Raji (cell line): ENCODE results near the gene ACTG2.

Experiments used
- POLR2A ChIP-seq: IDR thresholded peaks from 2 replicates; pipeline ENCODE4 v1.6.1; 2011; ENCODE audit warnings: low read depth, low read length, control low read depth; ENCODE audit not compliant: insufficient read depth

The ACTG2 gene

DNA sequence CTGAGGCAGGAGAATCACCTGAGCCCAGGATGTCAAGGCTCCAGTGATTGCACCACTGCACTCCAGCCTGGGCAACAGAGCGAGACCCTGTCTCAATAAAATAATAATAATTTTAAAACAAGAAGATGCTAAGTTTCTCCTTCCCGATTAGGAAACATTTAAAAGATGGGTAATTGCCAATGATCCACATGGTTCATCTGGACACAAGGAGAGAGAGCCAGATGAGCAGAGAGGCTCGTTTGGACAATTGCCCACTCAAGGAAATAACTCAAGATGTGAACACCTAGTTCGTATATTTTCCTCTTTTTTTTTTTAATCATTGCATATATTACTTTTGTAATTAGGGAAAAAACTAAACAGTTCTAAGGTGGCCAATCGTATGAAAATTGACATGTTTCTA is 3.6 kb upstream of the ACTG2 start:
- no peak for TF ChIP-seq POLR2A

DNA sequence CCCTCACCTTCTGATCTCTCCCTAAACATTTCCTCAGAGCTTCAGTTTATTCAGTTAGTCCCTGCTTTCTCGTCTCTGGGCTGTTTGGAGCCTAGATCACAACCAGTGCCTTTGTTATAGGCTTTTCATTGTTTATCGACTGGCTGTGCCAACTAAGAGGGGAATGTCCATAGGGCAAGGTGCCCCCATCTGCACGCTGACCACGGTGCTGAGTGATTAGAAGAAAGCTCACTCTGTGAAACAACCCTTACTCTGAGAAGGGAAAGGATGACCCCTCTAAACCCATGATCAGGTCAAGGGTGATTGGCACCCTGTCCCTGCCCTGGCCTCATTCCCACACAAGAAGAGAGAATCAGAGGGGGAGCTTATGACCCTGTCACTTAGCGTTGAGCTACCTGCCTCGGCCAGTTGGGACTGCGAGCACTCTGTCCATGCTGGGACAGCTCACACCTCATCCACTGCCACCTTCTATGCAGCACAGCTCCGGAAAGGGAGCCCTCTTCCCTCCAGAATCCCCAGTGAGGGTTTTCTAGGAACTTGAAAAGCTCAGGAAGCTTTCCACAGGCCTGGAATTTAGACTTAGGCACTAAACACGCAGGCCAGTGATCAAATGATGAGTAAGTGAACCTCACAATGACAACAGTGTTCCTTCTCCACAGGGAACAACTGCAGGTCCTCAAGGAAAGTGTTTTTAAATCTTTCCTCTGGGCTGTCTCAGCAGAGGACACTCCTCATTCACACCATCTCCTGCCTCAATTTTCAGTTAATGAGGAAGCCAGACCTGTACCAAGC is 2.3 kb upstream of the ACTG2 start:
- TF ChIP-seq POLR2A = no peak

DNA sequence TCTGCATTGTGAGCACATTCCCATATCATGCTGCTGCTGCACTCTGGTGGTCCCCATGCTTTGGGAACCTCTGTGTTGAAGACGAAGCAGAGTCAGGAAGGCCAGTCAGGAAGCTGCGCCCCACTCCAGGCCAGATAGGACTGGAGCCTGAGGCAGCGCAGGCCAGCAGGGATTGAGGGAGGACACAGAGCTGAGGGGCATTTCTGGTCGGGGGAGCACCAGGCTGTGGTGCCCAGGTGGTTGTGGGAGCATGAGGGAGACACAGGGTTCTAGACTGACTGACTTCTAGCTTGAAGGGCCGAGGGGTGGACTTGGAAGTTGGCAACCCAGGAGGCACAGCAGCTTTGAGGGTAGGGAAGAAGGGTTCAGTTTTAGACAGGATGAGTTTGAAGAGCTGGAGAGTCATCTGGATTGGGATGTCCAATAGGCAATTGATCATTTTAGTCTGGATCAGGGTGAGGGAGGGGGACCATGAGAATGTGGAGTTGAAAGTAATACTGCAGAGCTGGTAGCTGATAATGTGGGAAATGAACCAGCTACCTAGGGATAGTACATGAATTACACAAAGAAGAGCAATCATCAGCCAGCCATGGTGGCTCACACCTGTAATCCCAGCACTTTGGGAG is 1.4 kb upstream of the ACTG2 start:
- no peak for TF ChIP-seq POLR2A

DNA sequence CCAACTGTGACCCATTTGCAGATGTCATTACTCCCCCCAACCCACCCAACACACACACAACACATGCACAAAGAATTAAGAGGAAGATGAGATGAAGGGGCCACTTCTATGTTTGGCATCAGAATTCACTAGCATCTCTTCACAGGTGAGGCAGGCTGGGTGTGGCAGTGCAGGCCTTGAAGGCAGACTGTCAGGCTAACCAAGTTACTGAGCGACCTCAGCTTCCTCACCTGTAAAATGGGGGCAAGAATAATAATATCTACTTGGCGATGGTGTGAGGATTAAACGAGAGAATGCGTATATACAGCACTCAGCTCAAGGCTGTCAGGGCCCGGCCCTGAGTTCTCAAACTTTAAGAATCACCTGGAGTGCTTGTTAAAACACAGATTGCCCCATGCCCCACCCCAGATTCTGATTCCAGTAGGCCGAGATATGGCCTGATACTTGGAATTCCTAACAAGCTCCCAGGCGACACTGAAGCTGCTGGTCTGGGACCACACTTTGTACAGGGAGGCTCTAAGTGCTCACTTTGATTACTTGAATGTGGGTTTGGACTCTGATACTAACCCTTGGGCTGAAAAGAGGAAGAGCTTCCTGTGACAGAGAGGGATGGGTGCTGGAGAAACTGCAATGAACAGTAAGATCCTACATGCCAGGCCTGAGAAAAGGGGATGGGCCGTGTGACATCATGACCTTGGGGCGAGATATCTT is 1.1 kb downstream of the ACTG2 start:
- no peak for TF ChIP-seq POLR2A

DNA sequence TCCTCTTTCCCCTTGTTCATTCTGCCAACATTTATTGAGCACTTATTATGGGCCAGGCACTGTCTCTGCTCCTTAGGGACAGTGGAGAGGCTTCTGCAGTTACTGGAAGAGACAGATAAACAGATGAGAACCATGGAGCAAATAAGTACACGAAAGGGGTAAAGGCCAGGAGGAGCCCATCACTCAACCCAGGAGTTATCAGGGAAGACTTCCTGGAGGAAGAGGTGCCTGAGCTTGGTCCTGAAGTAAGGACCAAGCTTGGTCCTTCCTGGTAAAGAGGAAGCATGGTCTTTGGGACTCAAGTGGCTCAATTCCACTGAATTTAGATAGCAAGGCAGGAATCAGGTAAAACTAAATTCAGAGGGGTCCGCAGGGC is 1.7 kb downstream of the ACTG2 start:
- TF ChIP-seq POLR2A = no peak

DNA sequence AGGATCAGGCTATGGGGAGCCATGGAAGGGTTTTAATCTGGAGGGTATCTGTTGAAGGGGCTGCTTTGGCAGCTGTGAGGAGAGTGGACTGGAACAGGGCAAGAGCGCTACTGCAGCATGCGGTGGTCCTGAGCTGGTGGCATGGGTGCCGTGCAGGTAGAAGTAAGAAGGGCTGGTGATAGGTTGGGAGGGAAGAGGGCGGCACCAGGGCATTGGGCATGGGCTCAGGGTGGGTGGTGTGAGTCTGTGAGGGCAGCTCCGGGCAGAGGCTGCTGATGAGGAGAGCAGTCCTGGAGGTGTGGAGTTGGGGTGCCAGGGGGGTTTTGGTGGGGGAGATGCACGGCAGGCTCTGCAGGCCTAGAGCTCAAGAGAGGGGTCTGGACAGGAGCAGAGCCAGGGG is 2.1 kb downstream of the ACTG2 start:
- TF ChIP-seq POLR2A = no peak

DNA sequence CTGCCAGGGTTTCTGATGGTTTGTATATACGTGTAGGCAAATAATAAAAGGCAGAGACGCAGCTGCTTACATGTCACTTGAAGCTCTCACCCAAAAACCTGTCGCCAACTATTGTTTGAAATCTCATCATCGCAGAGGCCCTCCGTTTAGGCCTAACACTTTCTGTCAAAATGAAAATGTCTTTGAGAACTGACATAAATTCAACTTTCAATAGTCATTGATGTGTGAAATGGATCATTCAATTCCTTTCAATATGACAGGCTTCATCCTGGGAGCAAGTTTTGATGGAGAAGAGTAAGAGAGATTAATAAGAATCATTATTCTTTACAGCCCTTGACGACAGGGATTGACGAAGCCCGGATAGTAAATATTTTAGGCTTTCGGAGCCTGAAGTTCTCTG is 2.7 kb downstream of the ACTG2 start:
- TF ChIP-seq POLR2A = no peak

DNA sequence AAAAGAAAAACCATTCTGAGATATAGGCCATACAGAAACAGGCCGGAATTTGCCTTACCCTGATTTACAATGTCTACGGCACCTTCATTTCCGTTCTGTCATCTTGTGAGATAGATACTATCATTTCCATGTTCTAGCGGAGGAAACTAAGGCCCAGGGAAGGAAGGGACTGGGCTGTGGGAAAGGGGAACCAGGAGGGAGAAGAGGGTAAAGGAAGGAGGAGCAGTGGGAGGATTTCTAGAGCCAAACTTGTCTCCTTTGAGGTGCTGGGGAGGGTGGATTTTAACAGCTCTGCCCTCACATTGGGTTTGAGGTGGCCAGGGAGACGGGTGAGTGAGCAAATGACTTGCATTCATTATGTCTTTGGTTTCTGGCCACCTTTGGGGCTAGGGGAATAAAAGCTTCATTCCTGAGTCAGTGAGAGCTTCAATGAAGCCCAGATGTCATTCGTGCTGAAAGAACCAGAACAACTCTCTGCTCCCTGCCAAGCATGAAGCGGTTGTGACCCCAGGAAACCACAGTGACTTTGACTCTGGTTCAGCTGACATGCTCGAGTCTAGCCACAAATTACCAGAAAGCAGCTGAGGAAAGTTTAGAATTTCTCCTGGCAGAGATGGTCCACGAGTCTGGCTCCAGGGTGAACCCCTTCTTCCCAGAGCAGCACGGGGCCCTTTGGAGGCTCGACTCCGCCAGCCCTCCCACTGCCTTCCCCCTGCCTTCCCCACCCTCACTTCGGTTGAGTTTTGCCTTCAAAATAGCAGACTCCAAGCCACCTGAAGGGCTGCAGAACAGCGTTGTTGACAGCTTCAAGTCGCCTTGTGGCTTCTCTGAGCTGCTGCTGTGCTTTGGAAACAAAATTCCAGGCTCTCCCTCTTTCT is 3.8 kb downstream of the ACTG2 start:
- TF ChIP-seq POLR2A = no peak

DNA sequence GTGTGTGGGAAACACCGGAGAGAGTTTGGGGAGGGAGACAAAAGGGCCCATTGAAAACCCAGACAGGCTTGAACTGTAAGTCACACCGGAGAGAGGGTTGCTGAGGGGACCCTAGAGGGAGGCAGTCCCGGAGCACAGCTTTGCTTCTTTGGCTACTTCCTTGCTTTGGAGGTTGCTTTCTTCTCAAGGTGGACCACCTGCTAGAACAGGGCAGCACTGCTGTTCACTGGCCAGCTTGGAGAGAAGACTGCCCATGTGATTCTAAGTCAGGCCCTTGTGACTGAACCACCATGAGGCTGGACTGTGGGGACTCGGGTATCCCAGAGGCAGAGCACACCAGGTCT is 4.4 kb downstream of the ACTG2 start:
- no peak for TF ChIP-seq POLR2A

DNA sequence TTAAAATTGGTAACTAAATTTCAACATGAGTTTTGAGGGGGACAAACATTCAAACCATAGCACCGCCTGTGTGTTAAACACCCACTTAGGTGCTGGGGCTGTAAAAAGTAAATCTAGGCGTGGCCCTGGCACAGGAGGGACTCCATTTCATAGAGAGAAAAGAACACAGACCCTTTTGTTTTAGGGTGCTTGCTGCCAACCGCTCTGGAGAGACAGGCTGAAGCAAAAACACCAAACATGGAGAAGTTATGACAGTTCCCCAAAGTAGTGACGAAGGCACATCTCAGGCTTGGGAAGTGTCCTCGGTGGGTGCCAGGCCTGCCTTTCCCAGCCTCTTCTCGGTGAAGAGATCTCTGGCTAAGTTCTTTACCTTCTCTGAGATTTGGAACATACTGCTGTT is 5.1 kb downstream of the ACTG2 start:
- TF ChIP-seq POLR2A = no peak

DNA sequence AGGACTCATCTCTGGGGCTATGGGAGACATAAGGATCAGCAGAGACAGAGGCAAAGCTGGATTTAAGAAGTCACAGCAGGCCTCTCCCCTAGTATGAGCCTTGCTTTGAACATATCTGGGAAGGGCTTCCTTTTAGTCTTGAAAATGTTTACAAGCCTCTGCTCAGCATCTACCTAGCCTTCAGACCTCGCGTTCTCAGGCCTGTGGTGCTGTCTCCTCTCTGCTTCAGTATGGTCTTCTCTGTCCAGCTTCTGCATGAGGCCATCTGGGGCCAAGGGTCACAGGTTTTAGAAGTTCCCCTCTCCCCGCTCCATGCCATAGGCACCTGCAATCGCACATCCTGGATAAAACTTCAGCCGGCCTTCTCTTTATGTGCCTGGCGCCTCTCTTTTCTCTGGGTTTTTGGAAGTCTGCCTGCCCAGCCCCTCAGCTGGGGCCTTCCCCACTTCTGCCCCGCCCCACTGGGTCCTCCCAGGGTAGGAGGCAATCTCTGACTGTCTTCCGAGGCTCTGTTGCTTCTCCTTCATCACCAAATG is 7.1 kb downstream of the ACTG2 start:
- TF ChIP-seq POLR2A = no peak

DNA sequence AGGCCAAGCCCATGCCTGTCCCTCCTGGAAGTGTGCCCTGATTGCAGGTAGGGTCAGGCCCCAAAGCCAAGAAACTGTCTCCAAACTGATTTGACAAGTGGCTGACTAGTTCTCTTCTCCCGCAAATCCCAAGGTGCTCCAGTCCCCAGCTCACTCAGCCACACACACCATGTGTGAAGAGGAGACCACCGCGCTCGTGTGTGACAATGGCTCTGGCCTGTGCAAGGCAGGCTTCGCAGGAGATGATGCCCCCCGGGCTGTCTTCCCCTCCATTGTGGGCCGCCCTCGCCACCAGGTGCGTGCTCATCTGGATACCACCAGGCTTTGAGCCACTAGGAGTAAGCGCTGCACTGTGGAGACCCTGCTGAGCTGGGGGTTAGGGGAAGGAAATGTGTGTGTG is 8.3 kb downstream of the ACTG2 start:
- TF ChIP-seq POLR2A = no peak

DNA sequence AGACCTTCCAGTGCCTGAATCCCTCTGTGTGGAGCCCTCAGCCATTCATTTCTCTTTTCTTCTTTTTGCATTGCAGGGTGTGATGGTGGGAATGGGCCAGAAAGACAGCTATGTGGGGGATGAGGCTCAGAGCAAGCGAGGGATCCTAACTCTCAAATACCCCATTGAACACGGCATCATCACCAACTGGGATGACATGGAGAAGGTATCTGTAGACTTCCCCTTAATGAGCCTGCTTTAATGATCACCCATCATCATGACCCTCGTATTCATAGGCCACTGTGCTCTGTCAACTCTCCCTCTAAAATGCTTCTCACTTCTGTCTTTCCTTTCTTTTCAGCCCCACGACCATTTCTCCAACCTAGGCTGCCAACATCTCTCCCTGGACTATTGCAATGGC is 9.5 kb downstream of the ACTG2 start:
- no peak for TF ChIP-seq POLR2A

DNA sequence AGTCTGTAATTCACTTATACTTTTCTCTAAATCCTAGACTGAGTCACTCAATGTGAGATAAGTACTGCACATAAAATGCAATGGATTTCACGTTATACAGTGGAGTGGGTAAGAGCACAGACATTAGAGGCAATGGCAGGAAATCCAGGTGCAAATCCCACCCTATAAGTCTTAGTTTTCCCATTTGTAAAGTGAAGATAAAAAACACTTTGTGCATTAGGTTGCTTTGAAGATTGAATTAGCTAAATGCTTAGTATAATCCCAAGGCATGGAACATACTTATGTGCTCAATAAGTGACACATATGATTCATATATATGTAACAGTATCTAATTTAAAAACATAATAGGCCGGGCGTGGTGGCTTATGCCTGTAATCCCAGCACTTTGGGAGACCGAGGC is 10.5 kb downstream of the ACTG2 start:
- TF ChIP-seq POLR2A = no peak

DNA sequence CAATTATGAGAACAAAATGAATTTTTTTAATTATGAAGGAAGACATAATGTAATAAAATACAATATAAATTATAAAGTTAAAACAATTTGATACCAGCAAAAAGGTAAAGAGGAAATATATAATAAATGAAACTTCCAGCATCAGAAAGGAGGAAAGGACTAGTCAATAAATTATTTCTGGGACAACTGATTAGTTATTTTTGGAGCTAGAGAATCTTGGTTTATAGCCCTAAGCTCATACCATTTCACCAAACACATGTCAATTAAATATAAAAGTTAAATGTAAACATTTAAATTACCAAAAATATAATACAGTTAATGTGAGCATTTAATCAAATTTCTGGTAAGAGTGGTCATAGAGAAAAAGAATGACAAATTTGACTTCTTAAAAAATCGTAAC is 12.1 kb downstream of the ACTG2 start:
- no peak for TF ChIP-seq POLR2A
